WI38 (cell line): ENCODE data around the gene TMCO4.

ENCODE experiments used
- H3K4me3 ChIP-seq: 2 replicates; pipeline ENCODE4 v1.5.1; 2011; ENCODE audit warnings: low read depth, mild to moderate bottlenecking, control low read depth, low read length
- TF ChIP-seq, protein P1 (sequence below): IDR thresholded peaks from 2 replicates; pipeline ENCODE4 v1.5.1; 2012; ENCODE audit warnings: low read depth, mild to moderate bottlenecking, control low read depth, low read length

The TMCO4 gene

DNA sequence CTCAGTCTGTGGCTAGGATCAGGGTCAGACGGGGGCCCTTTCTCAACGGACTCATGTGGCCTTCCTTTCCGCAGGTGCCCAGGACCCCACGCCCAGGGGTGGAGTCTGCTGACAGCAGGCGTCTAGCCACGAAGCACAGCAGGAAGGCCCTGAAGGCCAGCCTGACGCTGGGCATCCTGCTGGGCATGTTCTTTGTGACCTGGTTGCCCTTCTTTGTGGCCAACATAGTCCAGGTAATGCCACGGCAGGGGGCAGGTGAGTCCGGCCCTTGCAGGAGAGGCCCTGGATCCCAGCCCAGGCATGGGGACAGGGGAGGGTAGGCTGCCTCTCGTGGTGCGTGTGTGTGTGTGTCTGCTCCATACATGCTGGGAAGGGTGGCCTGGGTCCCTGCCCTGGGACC is 121.2 kb downstream of the TMCO4 start:
- TF ChIP-seq, protein P1, sequence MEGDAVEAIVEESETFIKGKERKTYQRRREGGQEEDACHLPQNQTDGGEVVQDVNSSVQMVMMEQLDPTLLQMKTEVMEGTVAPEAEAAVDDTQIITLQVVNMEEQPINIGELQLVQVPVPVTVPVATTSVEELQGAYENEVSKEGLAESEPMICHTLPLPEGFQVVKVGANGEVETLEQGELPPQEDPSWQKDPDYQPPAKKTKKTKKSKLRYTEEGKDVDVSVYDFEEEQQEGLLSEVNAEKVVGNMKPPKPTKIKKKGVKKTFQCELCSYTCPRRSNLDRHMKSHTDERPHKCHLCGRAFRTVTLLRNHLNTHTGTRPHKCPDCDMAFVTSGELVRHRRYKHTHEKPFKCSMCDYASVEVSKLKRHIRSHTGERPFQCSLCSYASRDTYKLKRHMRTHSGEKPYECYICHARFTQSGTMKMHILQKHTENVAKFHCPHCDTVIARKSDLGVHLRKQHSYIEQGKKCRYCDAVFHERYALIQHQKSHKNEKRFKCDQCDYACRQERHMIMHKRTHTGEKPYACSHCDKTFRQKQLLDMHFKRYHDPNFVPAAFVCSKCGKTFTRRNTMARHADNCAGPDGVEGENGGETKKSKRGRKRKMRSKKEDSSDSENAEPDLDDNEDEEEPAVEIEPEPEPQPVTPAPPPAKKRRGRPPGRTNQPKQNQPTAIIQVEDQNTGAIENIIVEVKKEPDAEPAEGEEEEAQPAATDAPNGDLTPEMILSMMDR: no peak
- H3K4me3 ChIP-seq: no peak overlapping the region

DNA sequence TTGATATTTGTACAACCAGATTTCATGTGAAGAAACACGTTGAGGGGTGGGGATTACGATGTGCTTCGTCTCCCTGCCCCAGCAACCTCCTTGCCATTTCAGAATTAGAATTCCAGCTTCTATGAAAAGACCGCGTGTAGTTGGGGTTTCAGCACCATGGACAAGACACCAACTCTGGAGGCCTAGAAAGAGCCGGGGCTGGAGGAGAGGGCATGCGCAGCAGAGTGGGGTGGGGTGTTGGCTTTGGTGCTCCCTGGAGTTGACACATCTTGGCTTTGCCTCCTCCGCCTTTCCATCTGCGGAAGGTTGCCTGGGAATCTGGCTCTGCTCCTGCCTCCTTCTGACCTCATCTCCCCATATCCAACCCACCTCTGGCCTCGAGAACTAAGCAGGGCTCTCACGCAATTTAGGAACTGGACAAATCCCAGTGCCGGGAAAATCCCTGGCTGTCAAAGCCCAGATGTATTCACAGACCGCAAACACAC is 123.2 kb downstream of the TMCO4 start:
- TF ChIP-seq, protein P1: no peak

DNA sequence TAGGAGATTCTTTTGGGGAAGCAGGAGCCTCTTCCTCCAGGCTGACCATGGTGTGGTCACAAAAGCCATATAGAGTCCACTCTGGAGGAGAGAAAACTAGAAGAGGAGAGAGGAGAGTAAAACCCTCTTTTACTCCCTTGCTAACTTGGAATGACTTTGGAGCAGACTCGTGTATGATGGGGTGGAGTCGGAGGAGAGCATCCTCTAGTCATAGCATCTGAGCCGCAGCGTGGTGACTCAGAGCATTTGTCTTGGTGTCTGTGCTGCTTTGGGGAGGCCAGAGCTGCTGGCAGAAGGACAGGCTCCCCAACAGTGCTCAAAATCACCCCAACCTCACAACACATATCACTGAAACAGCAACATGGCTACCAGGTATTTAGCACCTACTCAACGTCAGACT is 123.9 kb downstream of the TMCO4 start:
- TF ChIP-seq, protein P1: no peak
- H3K4me3 ChIP-seq: no peak overlapping the region

More for the DNA sequence above, 123.2 kb downstream of the TMCO4 start:
- no peak overlapping the region for H3K4me3 ChIP-seq

DNA sequence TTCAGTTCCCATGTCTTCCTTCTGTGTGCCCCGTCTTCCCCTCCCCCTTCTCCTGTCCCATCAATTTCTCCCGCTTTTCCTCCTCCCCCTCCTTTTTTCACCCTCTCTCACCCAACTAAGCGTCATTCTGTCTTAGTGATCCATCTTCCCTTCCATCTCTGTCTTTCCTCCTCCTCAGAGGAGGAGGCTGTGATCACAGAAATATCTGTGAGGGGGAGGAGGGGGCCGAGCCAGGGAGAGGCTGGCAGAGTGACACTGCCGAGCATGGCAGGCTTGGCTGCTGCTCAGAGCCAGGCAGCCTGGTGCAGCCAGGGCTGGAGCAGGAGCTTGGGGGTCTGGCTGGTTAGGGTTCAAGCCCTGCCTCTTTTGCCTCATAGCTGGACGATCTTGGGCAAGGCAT is 127.5 kb downstream of the TMCO4 start:
- TF ChIP-seq, protein P1: no peak
- H3K4me3 ChIP-seq: no peak overlapping the region

DNA sequence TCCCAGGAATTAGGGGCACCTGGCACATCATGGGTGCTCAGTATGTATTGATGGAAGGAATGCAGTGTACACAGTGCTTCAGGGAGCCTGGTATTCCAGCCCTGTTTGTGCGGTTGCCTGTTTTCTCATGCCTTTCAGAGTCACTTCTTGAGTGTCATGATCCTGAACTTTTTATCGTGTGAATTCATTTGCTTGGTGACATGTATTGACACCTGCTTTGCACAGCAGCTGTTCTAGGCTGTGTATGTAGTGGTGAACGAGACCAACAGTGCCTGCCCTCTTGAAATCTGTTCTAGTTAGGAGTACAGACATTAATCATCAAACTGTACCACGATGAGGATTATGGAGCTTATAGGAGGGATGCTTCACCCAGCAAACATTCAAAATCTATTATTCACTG is 128.9 kb downstream of the TMCO4 start:
- TF ChIP-seq, protein P1: no peak
- H3K4me3 ChIP-seq: no peak overlapping the region

DNA sequence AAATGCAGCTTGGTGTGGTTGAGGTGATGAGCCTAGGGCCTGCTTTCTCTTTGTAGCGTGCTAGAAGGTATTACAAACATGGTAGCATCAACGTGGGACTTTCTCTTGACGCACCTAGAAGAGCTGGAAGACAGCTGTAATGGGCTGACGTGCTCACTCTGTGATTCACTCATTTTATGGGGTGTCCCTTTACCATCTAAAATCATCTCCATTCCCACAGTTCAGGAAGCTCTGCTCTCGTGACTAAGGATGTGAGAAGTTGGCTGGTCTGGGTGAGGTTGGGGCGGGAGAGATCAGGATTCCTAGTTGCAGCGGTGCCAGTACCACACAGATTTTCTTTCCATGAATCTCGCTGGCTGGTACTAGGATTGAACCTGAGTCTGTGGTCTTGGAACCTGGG is 130.8 kb downstream of the TMCO4 start:
- TF ChIP-seq, protein P1: no peak
- no peak overlapping the region for H3K4me3 ChIP-seq

DNA sequence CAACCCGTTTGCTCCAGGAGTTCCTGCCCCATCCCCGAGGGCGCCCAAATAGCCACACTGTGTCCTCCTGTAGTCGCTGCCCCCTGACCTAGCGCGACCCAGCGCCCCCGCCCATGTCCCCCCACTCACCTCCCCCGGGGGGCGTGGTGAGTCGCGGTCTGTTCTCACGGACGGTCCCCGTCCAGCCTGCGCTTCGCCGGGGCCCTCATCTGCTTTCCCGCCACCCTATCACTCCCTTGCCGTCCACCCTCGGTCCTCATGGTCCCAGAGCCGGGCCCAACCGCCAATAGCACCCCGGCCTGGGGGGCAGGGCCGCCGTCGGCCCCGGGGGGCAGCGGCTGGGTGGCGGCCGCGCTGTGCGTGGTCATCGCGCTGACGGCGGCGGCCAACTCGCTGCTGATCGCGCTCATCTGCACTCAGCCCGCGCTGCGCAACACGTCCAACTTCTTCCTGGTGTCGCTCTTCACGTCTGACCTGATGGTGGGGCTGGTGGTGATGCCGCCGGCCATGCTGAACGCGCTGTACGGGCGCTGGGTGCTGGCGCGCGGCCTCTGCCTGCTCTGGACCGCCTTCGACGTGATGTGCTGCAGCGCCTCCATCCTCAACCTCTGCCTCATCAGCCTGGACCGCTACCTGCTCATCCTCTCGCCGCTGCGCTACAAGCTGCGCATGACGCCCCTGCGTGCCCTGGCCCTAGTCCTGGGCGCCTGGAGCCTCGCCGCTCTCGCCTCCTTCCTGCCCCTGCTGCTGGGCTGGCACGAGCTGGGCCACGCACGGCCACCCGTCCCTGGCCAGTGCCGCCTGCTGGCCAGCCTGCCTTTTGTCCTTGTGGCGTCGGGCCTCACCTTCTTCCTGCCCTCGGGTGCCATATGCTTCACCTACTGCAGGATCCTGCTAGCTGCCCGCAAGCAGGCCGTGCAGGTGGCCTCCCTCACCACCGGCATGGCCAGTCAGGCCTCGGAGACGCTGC is 133.9 kb downstream of the TMCO4 start:
- no peak overlapping the region for H3K4me3 ChIP-seq

More for the DNA sequence above, 133.9 kb downstream of the TMCO4 start:
- TF ChIP-seq, protein P1: no peak
